GM12874 (cell line): ENCODE measurements around the gene SELENOM.

Experiments
- CTCF ChIP-seq: IDR thresholded peaks from 2 replicates; pipeline ENCODE4 v1.5.1; 2011; ENCODE audit warnings: low read depth, mild to moderate bottlenecking, control low read depth, low read length, moderate library complexity; ENCODE audit not compliant: insufficient read depth

The SELENOM gene

GRCh38 chr22:31083923-31084810, 23.2 kb downstream of the SELENOM start:
- TF ChIP-seq CTCF, result no peak

DNA sequence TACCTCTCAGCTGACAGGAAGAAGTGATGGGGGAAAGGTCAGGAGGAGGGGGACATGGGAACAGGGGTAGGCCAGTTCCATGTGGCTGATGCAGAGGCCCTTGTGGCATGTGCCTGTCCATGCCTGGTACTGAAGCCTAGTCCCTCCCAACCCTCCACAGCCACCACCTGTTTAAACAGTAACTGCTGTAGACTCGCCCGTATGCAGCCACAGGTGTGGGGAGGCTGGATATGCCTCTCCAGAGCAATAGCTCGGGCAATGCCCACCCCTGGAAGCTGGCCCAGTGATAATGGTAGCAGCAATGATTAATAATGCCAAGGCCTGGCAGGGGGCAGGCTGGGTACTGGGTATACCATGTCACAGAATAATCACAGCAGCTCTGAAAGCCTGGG, 24.0 kb downstream of the SELENOM start:
- TF ChIP-seq CTCF, result no peak

DNA sequence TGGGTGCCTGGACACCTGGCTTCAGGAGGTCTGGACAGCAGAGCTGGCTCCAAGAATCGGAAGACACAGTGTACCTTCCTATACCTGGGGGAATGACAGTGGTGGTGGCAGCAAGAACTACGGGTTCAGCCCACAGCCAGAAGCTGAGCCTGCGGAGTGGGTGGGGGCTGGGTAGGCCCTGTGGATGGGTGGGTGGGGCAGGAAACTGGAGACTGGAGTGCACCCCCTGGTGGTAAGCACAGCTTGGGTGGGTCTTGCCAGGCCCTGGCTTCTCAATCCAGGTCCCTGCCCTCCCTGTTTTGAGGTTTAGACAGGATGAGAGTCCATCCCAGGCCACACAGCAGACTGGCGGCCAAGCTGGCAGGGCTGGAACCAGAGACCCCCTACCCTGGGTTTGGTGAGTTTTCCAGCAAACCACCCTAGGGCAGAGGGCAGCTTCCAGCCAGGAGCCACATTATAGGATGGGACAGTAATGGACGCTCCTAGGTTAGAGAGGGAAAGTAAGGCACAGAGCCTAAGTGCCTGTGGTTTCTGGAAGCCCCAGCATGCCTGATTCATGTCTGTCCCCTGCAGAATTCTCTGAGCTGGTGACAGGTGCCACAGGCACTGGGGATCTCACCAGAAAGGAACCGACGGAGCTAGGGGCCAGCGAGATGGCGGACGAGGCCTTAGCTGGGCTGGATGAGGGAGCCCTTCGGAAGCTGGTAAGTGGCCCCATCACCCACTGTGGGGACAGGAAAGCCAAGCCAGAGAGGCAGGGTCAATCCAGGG, 24.6 kb downstream of the SELENOM start:
- peak; percentile 48 for TF ChIP-seq CTCF

- TF ChIP-seq CTCF, result no peak
Observed at GRCh38 chr22:31081963-31082605, 25.3 kb downstream of the SELENOM start.

- 0 out of 2 replicates have a peak, but pooled peaks have one; percentile 5 for TF ChIP-seq CTCF
Observed at GRCh38 chr22:31080848-31081649, 26.3 kb downstream of the SELENOM start, which contains the start of gene SMTN. SMTN (plus strand) TSS chr22:31081318; CDS start chr22:31083259, 1,941 bp downstream.

GRCh38 chr22:31080164-31080847, 27.1 kb downstream of the SELENOM start:
- no peak for TF ChIP-seq CTCF
